Stimulated activated CD8-positive, alpha-beta memory T cell treated with anti-CD3 and anti-CD28 coated beads, Interleukin-2, amount 100 ng/mL, for 1 hour (primary cell): ENCODE results near the gene TMPRSS13.
"Not testable (repeated sequence)": the region's sequence is repeated elsewhere in the genome, so short reads cannot be mapped to it uniquely, and the experiment has no call there.

Experiments
- DNase-seq, 2 donors: peaks; one replicate each; pipeline ENCODE4 v3.0.0-alpha.2; 2020; ENCODE audit warnings: low read depth in 2 of 2

The TMPRSS13 gene

DNA sequence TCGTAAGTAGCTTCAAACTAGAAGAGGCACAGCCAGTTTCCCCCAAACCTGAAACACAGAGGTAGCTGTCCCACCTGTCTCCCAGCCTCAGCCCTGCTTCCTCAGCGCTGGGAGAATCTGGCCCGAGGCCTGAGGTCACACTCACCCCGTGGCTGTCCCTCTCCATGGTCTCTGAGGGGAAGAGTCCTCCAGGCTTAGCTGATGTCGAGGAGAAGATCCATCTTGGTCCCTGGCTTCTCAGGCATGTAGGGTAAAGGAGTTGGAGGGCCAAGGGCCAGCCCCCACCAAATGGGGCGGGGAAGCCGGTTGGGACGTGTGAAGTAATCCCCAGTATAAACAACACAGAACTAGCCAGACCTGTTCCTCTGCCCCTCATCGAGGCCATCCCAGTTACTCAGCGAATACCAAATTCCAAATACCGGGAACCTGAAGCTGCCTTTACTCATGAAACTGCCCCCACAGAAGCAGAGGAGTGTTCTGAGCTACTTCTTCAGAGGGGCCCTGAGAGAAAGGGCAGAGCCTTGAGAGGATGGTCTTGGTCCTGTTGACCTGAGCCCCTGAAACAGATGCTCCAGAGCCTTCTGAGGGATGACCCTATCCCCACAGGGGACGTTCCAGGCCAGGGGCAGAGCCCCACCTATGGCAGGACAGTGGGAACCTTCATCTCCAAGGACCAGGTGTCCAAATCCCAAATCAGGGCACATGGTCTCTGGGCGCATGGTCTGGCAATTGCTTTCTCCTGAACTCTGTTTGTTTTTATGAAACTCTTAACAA is at the start of gene TMPRSS13:
Gene TMPRSS13, minus strand, starts transcription at position 261 of the 774 bp plus-strand sequence. Its CDS starts 95 bp downstream, at position 166.
- no peak for DNase-seq

DNA sequence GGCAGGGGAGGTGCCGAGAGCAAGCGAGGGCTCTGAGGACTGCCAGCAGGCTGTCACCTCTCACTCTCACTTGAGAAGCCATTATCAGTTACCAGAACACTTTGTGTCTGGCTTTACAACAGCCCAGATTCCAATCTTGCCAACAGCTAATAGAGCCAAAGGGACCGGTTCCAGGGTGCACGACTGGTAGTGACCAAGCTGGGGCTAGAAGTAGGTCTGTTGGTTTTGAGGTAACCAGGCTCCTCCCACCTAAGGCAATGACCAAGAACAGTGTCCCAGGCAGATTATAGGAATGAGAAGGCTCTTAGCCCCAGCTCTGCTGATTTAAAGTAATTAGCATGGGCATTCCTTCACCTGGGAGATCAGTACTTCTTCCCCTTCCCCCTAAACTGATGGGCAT is 49.8 kb upstream of the TMPRSS13 start:
- no peak for DNase-seq

DNA sequence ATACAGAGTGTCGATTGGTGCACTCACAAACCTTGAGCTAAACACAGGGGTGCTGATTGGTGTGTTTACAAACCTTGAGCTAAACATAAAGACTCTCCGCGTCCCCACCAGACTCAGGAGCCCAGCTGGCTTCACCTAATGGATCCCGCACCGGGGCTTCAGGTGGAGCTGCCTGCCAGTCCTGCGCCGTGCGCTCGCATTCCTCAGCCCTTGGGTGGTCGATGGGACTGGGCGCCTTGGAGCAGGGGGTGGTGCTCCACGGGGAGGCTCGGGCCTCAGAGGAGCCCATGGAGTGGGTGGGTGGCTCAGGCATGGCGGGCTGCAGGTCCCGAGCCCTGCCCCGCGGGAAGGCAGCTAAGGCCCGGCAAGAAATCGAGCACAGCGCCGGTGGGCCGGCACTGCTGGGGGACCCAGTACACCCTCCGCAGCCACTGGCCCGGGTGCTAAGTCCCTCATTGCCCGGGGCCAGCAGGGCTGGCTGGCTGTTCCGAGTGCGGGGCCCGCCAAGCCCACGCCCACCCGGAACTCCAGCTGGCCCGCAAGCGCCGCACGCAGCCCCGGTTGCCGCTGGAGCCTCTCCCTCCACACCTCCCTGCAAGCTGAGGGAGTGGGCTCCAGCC is 49.2 kb upstream of the TMPRSS13 start:
- not testable (repeated sequence) for DNase-seq

DNA sequence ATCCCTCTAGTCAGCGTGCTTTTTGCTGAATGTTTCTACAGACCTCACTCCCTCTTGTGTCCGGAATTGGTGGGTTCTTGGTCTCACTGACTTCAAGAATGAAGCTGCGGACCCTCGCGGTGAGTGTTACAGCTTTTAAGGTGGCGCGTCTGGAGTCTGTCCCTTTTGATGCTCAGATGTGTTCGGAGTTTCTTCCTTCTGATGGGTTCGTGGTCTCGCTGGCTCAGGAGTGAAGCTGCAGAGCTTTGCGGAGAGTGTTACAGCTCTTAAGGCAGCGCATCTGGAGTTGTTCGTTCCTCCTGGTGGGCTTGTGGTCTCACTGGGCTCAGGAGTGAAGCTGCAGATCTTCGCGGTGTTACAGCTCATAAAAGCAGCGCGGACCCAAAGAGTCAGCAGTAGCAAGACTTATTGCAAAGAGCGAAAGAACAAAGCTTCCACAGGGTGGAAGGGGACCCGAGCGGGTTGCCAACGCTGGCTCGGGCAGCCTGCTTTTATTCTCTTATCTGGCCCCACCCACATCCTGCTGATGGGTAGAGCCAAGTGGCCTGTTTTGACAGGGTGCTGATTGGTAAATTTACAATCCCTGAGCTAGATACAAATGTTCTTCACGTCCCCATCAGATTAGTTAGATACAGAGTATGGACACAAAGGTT is 48.5 kb upstream of the TMPRSS13 start:
- not testable (repeated sequence) for DNase-seq

DNA sequence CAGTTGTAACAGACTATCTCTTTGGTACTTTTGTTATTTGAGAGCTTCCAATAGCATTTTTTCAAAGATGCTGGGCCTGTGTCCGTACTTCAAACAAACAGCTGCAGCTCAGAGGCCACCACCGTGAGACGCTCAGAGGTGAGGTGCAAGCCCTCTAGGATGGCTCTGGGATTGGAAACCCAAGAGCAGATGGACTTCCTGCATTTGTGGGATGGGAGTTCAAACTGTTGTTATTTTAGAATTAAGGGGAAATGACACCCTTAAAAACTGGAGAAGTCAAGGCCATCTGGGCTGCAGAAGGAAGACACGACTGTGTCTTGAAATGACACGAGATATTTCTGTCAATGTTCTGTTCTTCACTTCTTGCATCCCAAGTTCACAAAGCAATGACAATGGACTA is 47.8 kb upstream of the TMPRSS13 start:
- no peak for DNase-seq

DNA sequence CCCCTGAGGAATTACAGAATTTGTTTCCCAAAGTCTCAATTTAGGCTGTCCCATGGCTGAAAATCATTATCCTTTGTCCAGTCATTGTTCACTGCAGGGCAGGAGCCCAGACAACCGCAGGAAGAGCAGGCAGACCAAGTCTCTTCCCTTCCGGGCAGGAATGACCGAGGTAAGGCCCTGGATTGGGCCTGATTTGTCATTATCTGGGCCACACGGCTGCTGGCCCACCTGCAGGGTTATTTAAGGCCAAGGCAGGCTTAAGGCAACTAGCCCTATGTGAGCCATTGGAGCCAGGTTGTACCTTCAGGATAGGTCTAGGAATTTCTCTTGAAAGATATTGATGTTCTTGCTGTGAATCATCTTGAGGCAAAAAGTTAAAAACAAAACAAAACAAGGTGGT is 47.2 kb upstream of the TMPRSS13 start:
- DNase-seq: no peak

DNA sequence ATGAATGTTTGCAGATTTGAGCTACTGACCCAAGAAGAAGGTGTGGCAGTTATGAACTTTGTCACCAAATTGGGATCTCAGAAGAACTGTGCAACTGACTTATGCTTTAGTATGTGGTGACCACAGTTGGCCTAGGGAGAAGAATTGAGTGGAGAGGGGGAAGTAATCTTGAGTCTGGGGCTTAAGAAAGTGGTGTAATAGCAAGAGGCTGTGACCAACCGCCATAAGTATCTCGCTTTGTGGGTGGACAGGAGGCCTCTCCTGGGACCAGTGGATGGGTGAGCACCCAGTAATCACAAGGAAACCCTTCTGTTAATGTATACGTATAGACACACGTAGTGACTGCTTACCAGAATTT is 44.3 kb upstream of the TMPRSS13 start:
- no peak for DNase-seq

DNA sequence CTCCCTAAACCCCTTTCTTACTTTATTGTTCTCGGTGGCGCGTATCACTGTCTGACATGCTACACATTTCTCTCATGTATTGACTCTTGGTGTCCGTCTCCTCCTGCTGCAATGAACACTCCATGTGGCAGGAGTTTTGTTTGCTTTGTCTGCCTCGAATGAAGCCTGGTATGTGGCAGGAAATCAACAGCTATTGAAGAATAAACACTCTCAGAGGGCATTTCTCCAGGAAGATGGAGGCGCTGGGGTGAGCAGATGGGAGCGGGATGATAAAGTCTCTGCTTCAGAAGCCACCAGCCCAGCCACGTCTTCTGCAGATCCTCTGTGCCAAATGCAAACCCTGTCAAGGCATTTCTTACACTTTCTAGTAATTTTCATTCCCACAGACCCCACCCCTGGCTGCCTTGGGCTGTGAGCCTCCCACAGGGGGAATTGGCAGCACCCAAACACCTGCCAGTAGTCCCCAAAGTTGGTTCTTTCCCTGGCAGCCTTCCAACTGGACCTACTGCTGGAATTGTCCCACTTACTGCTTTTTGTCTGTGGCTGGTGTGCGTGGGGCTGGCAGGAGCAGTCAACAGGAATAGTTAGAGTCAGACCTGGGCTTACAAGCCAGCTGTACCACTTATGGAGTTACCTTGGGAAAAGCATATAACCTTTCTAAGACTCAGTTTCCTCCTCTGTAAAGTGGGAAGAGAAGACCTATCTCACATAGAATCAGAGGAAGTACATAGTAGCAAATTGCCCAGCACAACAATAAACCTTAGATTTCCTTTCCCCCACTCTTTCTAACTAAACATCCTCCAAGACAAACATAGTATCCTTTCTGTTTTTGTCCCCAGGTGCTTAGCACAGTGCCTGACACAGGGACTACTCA is 43.7 kb upstream of the TMPRSS13 start:
- DNase-seq: no peak

DNA sequence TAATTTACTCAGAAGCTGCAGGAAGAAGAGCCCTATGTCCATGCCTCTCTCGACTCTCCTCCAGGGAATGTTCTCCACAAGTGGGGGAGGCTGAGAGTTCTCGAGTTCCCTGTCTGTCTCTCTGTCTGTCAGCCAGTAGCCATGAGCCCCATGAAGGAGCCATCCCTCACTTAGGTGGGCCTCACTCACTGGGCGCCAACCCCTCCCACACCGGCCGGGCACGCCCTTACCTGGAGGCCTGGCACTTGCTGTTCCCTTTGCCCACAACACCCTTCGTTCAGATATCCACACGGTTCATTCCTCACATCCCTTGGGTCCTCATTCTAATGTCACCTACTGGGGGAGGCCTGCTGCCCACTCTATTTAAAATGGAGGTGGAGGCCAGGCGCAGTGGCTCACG is 42.8 kb upstream of the TMPRSS13 start:
- no peak for DNase-seq

DNA sequence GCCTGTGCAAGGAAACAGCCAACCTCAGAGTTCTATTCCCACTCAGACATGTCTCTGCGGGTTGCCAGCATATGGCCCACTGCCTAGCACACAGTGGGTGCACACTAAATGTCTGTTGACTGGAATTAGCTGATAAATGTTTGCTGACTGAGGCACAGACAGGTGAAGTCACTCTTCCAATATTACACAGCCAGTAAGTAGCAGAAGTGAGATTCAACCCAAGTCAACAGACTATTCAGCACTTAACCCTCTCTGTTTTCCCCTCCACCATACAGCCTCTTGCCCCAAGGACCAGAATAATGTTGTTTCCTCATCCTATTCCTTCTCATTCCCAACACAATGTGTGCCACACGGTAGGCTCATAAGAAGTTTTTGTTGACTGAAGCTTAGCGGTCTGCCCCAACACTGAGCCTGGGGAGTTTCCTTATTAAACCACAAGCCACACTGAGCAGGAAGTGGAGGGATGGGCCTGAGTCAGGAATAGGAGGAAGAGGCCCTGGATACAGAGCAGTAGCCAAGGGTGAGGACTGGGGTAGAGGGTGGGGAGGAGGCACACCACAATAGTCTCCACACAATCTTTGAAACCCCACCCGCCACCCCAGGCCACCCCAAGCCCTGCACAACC is 41.3 kb upstream of the TMPRSS13 start:
- DNase-seq: no peak

DNA sequence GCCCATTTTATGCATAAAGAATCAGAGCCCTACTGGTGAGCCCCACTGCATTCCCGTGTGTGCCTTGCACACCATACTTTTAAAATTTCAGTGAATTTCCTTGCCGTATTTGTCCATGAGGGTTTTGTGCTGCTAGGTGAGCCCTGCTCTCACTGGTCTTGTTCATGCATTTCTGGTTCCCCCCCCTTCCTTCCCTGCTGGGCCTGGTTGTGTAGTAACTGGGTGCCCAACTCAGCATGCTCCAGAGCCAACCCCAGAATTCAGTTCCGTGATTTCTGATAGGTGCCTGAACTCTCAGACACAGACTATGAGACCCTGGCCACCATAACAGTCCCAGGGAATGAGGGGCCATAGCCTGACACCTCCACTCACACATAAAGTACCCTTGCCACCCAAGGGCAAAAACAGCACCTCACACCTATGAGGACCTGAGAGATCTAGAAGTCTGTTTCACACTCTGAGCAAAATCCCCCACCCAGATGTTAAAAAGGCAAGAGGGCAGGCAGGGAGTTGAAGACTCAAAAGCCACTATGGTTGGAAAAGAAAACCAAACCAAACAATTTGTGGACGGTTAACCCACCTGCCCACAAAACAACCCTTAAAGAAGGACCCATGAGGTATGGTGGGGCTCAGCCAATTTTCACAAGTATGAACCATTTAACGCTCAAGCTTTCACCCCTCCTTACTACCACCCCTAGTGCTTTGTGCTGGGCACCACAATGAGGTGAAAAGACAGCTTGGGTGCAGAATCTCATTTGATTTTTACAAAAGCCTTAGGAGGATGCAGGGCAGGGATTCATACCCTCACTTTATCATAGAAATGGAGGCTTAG is 40.2 kb upstream of the TMPRSS13 start:
- no peak for DNase-seq

DNA sequence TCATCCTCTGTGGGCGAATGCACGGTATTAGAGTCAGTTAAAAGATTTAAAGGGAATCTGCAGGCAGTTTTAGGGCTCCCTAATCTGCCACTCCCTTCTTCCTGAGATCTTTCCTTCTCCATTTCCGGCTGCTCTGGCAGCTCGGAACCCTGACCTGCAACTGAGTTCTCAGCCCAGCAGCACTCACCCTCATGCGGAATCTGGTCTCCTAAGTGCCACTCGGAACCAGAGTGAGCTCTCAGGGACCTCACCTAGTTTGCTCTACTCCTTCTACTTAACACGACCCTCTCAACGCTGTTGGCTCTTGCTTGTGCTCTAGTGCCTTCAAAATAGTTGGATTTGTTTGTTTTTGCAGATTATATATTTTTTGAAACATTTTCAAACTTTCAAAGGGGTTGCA is 37.7 kb upstream of the TMPRSS13 start:
- DNase-seq: no peak

DNA sequence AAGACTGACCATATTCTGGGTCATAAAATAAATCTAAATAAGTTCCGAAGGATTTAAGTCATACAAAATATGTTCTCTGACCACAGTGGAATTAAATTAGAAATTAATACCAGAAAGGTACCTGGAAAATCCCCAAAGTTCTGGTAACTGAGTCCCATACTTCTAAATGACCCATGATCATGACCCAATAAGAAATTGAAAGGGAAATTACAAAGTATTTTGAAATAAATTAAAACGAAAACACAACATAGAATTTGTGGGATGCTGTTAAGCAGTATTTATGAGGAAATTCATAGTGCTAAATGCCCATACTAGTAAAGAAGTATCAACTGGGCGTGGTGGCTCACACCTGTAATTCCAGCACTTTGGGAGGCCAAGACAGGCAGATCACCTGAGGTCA is 33.6 kb upstream of the TMPRSS13 start:
- no peak for DNase-seq

DNA sequence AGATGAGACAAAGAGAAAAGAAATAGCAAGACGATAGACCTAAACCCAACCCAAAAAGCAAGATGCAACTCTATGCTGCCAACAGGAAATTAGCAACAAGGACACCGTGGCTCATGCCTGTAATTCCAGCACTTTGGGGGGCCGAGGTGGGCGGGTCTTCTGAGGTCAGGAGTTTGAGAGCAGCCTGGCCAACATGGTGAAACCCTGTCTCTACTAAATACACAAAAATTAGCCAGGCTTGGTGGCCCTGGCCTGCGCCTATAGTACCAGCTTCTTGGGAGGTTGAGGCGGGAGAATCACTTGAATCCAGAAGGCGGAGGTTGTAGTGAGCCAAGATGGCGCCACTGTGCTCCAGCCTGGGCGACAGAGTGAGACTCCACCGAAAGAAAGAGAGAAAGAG is 32.7 kb upstream of the TMPRSS13 start:
- DNase-seq: no peak

DNA sequence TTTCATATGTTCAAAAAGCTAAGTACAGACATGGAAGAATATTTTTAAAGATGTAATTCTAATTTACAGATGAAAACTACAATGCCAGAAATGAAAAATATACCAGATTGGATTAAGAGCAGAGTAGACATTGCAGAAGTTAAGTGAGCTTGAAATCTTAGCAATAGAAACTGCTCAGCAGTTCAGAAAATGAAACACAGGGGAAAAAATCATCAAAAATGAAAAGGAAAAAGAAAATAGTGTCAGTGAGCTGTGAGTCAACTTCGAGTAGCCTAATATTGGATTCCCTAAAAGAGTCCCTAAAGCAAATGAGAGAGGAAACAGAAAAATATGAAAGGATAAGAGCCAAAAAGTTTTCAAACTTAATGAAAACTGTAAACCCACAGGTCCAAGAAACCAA is 31.2 kb upstream of the TMPRSS13 start:
- no peak for DNase-seq

DNA sequence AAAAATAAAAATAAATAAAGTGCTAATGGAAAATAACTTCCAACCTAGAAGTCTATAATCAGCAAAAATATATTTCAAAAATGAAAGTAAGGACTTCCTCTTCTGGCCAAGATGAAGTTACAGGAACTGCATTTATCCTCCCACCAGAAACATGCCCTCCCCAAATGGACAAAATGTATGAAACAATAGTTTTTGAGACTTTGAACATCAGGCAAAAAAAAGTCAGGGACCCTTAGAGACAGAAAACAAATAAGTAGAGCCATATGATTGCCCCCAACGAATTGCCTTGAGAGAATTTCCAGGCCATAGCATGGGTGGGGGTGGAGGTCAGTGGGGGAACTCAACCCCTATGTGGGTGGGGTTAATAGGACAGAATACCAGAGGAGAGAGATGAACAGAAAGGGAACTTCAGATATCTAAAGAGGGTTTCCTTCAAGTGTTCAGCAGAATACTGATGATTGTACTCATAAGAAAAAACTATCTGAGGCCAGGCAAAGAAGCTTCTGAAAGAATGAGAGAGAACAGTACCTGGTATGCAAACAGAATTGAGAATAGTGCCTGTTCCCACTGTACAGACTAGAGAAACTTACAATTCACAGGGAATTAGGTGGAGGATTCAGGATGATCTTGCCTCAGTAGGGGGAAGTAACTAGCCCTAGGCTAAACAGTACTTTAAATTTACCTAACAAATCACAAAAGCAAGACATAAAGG is 30.4 kb upstream of the TMPRSS13 start:
- DNase-seq: no peak

DNA sequence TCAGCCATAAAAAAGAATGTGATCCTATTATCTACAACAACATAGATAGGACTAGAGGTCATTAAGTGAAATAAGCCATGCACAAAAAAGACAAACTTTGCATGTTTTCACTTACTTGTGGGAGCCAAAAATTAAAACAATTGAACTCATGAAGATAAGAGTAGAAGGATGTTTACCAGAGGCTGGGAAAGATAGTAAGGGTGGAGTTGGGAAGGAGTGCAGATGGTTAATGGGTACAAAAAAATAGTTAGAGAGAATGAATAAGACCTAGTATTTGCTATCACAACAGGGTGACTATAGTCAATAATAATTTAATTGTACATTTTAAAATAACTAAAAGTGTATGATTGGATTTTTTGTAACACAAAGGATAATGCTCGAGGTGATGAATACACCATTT is 29.7 kb upstream of the TMPRSS13 start:
- no peak for DNase-seq

DNA sequence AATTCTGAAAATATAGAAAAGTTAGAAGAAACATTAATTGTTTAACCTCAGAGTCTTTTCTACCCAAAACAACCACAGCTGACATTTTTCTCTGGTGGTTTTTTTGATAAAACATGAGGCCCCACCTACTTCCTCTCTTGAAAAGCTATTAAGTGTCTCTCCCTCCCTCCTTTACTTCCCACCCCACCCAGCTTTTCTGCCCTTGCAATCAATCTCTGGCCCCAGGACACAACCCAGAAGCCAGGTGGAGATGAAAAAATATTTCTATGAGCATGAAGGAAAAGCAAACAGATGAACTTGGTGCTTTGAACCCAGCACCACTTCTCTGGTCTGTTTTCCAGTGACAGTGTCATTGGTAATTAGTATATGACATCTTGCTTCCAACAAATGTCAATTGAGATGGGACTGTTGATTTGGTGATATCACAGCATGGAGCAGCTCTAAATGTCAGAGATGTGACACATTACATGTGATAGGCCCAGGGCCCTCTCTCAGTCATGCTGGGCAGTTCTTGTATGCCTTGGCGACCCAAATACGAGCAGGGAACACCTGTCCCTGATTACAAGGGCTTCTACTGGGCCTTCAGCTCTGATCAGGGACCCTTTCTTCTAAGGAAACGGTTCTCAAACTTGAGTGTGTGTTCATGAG is 23.9 kb upstream of the TMPRSS13 start:
- no peak for DNase-seq
